ENCODE data around the gene MUC5B.

DNA sequence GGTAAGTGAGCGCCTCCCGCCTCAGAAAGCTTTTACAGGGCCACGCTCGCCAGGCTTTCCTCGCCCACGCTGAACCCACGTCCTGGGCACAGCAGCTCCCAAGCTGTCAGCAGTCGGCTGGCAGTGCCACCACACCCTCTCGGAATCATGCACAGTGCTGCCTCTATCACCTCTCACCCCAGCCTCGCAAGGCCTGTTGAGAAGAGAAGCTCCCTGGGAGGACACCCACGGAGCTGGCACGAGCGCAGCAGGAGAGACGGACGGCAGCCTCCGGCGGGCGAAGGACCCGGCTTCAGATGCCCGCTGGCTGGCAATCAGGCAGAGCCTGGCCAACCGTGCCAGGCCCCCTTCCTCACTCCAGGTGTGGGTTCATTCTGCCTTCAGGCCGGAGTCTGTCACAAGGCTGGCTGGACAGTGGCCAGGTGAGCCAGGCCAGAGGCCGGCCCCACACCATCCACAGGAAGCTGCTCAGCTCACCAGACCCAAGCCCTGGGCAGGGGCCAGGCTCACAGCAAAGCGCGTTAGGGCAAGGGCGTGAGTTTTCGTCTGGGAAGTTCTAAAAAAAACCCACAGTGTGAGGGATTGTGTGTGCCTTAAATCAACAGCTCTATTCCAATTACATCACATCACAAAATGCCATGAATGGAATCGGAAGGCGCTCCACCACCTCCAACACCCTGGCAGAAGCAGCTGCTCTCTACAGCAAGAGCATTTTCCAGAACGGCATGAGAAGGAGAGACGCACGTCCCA, 53.4 kb downstream of the MUC5B start:
- TF ChIP-seq, protein P1, sequence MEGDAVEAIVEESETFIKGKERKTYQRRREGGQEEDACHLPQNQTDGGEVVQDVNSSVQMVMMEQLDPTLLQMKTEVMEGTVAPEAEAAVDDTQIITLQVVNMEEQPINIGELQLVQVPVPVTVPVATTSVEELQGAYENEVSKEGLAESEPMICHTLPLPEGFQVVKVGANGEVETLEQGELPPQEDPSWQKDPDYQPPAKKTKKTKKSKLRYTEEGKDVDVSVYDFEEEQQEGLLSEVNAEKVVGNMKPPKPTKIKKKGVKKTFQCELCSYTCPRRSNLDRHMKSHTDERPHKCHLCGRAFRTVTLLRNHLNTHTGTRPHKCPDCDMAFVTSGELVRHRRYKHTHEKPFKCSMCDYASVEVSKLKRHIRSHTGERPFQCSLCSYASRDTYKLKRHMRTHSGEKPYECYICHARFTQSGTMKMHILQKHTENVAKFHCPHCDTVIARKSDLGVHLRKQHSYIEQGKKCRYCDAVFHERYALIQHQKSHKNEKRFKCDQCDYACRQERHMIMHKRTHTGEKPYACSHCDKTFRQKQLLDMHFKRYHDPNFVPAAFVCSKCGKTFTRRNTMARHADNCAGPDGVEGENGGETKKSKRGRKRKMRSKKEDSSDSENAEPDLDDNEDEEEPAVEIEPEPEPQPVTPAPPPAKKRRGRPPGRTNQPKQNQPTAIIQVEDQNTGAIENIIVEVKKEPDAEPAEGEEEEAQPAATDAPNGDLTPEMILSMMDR (IDR thresholded peaks at IDR 0.05; ENCODE audit: insufficient read depth, low read depth, low read length): no peak
- no peak for TF ChIP-seq EZH2 (IDR thresholded peaks at IDR 0.05; ENCODE audit: insufficient read depth, low read length)

Measured in astrocyte (in vitro differentiated cells and primary cell).